ENCODE measurements around the gene MMS19. TPM values are rescaled to one million over a fixed set of nuclear protein-coding genes. Genes with fewer than 3 reads are reported as not detected.
"Not testable (repeated sequence)": the region's sequence is repeated elsewhere in the genome, so short reads cannot be mapped to it uniquely, and the experiment has no call there.

MMS19 gene
- total RNA-seq, 1 donor from 2014 or later: 38.4 TPM

DNA sequence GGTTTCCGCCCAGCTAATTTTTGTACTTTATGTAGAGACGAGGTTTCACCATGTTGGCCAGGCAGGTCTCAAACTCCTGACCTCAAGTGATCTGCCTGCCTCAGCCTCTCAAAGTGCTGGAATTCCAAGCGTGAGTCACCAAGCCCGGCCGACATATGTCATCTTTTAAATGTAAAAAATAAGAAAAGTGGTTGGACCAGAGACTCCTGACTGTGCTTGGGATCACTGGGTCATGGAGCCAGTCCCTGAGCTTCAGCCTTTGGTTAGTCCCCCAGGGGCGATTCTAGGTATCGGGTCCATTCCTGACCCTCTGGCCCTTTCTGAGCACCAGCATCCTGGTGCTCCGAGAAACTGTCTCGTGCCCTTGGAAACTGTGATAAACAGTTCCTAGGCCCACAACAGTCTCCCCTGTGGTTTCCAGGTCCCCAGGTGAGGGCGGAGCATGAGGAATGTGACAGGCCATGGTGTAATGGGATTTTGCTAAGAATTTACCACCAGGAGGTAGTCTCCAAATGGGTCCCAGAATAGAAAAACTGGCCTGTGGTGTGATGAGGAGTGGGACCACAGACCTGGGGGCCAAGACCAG lies 33.3 kb upstream of the MMS19 start:
- intact Hi-C loops (cut with micrococcal nuclease): no loop called here
- DNase-seq (no peak), ATAC-seq (no peak)

GRCh38 chr10:97529685-97530465 lies 31.7 kb upstream of the MMS19 start:
- peak; percentile 39 for ATAC-seq
- DNase-seq: no peak
- intact Hi-C loops (cut with micrococcal nuclease): no loop called here

DNA sequence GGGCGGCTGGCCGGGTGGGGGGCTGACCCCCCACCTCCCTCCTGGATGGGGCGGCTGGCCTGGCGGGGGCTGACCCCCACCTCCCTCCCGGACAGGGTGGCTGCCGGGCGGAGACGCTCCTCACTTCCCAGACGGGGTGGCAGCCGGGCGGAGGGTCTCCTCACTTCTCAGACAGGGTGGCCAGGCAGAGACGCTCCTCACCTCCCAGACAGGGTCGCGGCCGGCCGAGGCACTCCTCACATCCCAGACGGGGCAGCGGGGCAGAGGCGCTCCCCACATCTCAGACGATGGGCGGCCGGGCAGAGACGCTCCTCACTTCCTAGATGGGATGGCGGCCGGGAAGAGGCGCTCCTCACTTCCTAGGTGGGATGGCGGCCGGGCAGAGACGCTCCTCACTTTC lies 30.7 kb upstream of the MMS19 start:
- intact Hi-C loops (cut with micrococcal nuclease); DNase-seq; ATAC-seq: not testable (repeated sequence)

GRCh38 chr10:97525683-97526110 lies 27.5 kb upstream of the MMS19 start:
- ATAC-seq (no peak), DNase-seq (no peak)

DNA sequence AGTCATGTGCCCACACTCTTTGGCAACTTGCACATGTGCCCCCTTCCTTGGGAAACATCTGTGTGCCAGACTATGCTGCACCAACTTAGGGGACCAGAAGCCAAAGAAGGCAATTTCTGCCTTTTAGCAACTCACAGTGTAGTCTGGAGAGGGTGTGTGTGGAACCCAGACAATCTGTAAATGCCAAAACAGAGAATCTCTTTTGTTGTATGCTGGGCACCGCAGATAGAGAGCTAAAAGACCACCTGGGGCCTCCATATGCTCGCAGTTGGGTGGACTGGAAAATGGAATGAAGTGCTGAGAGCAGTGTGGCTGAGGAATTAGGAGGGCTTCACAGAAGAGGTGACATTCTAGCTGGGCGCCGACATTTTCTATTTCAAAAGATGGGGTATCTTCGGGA lies 26.9 kb upstream of the MMS19 start:
- intact Hi-C loops (cut with micrococcal nuclease): no loop called here
- DNase-seq (no peak), ATAC-seq (no peak)

More at GRCh38 chr10:97525683-97526110, 27.5 kb upstream of the MMS19 start:
- intact Hi-C loops (cut with micrococcal nuclease): no loop called here

DNA sequence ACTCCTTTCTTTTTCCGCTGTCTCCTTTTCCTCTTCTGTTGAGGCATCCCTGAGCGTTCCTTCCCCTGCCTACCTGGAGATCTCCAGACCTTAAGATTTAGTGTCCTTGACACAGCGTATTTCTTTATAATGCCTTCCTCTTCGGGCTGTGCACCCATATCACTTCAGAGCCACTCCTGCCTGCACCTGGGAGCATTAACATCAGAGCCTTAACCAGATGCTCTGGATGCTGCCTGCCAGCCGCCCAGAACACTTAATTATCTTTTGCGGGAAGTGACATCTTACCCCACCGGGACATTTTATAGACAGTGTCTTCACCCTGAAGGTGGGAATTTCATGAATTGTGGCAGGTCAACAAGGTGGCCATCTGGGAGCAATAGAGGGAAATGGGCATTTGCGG lies 24.7 kb upstream of the MMS19 start:
- ATAC-seq (no peak), DNase-seq (no peak)
- intact Hi-C loops (cut with micrococcal nuclease): no loop called here

DNA sequence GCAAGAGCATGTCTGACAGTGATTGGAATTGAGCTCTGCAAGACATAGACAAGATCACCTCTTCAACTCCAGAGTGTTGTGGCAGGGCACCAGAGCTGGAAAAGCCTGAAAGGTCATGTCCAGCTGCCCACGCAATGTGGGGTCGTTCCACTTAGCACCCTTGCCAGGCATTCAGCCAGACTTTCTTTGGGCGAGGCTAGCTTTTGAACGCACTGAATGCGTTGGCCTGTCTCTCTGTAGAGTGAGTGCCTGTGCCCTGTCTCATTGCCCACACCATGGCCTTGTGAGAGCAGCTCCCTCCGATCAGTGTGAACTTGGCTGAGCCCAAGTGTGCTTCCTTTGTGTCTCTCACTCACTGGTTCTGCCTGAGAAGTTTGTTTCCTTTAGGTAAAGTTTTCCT lies 23.8 kb upstream of the MMS19 start:
- DNase-seq: no peak
- intact Hi-C loops (cut with micrococcal nuclease): no loop called here
- ATAC-seq: peak; percentile 47

DNA sequence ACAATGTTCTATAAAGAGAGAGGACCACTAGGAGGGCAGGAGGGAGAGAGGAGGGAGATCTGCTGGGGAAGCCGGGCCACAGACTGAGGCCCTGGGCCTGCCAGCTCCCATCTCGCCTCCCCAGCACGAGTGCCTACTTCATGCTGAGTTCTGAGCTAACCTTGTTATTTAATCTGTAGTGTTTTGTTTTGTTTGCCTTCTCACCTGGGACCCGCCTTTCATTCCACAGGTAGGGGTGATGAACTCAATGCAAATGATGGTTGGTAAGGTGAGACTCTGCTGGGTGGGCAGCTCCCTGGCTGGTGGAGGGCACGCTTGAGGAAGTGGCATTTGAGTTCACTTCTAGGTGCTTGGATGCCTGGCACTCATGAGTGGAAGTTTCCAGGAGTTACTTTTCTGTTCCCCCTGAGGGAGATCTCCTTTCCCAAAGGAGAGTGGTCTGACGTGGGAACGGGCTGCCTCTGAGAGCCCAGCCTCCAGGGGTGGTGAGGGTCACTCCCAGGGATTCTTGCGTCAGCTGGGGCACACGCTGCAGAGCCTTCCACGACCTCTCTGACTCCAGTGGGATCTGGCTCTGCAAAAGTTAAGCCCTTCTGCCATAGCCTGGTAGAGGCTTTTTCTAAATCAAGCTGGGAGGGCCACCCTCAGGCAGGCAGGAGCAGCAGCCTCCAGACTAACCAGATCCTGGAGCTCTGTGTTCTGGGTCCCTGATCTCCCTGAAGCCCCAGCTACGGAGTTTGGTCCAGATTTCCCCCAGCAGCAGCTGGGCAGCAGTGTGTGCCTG lies 22.9 kb upstream of the MMS19 start:
- ATAC-seq (peak; percentile 6), DNase-seq (no peak)
- intact Hi-C loops (cut with micrococcal nuclease): no loop called here

- ATAC-seq (no peak), DNase-seq (no peak)
- intact Hi-C loops (cut with micrococcal nuclease): no loop called here
These were observed 22.3 kb upstream of the MMS19 start for GRCh38 chr10:97520520-97520919.

- intact Hi-C loops (cut with micrococcal nuclease): no loop called here
- DNase-seq (no peak), ATAC-seq (no peak)
These were observed 21.1 kb upstream of the MMS19 start for GRCh38 chr10:97519342-97519741.

- DNase-seq (no peak), ATAC-seq (peak; percentile 38)
- intact Hi-C loops (cut with micrococcal nuclease): no loop called here
These were observed 20.2 kb upstream of the MMS19 start for GRCh38 chr10:97518301-97519043.

GRCh38 chr10:97517778-97518300 lies 19.6 kb upstream of the MMS19 start:
- DNase-seq (no peak), ATAC-seq (no peak)
- intact Hi-C loops (cut with micrococcal nuclease): no loop called here

DNA sequence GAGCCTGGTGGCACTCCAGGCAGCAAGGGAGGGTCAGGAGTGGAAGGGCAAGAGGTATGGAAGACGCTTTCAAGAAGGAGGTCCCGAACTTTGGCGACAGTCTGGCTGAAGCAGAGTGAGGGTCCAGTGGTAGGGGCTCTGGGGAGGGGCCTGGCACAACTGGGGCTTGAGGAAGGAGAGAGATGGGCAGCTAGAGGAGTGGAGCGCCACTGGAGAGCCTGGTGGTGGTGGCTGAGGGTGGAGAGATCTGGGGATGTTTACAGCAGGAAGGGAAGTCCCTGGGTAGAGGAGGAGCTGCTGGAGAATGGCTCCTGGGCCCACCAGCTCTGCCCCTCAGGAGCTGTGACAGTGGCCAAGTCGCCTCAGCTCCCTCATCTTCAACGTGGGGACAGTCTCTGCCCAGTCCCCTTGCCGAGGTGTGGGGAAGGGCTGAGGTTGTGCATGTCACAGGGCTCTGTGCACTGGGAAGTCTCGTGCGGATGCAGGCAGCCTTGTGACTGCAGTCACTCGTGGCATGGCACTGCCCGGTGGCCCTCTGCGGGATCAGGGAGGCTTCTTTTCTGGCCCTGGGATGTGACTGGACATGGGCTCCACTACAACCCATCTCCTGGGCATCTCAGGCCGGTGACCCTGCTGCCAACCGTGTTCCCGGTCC lies 19.0 kb upstream of the MMS19 start:
- ATAC-seq (no peak), DNase-seq (no peak)
- intact Hi-C loops (cut with micrococcal nuclease): no loop called here

GRCh38 chr10:97515271-97515978 lies 17.2 kb upstream of the MMS19 start:
- no peak for DNase-seq
- peak; percentile 27 for ATAC-seq
- intact Hi-C loops (cut with micrococcal nuclease): no loop called here

DNA sequence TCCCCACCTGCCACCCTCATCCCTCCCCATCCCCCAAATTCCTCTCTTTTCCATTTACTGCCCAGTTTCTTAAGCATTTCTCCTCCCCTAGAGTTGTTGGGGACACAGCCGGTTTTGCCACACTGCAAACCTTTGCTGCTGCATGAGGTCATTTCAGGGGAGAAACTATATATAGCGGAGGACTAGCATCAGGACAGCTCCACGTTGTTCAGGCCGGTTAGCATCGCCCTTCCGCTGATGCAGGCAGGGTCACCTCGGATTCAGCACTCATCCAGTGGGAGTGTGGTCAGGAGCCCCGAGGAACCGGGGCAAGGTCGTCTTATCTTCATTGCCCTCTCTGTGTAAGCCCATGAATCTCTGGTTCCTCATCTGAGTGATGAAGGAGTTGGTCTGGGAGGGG lies 16.1 kb upstream of the MMS19 start:
- peak; percentile 76 for ATAC-seq
- intact Hi-C loops (cut with micrococcal nuclease): no loop called here
- DNase-seq: peak; percentile 66

- DNase-seq: no peak
- intact Hi-C loops (cut with micrococcal nuclease): no loop called here
- no peak for ATAC-seq
These were observed 14.8 kb upstream of the MMS19 start for GRCh38 chr10:97512993-97513392.

- peak; percentile 60 for DNase-seq
- intact Hi-C loops (cut with micrococcal nuclease): no loop called here
These were observed 13.7 kb upstream of the MMS19 start for GRCh38 chr10:97511711-97512440.

GRCh38 chr10:97510686-97511085 lies 12.5 kb upstream of the MMS19 start:
- ATAC-seq: no peak
- DNase-seq: no peak
- intact Hi-C loops (cut with micrococcal nuclease): no loop called here

More at GRCh38 chr10:97511711-97512440, 13.7 kb upstream of the MMS19 start:
- ATAC-seq: peak; percentile 55

Data from left ventricle myocardium superior (tissue), 1 donor.